Kidney epithelial cell (primary cell): Measurements from ENCODE around the gene ZNF543. TPM values are rescaled to one million over a fixed set of nuclear protein-coding genes. Genes with fewer than 3 reads are reported as not detected.

Experiments
- DNase-seq: peaks from one replicate; pipeline ENCODE4 v3.0.0-alpha.2; 2010; ENCODE audit warnings: low read depth
- H3K27me3 ChIP-seq: 2 replicates; pipeline ENCODE4 v1.6.0; 2011; ENCODE audit warnings: low read length; ENCODE audit not compliant: control insufficient read depth, insufficient read depth
- H3K36me3 ChIP-seq: 2 replicates; pipeline ENCODE4 v1.5.1; 2011; ENCODE audit warnings: low read length; ENCODE audit not compliant: control insufficient read depth, insufficient read depth
- H3K4me3 ChIP-seq: 2 replicates; pipeline ENCODE4 v1.5.1; 2011; ENCODE audit warnings: low read depth, mild to moderate bottlenecking, control low read depth, low read length
- CTCF ChIP-seq: IDR thresholded peaks from 2 replicates; pipeline ENCODE4 v1.5.1; 2011; ENCODE audit warnings: mild to moderate bottlenecking, moderate library complexity, low read length, control low read depth, inconsistent platforms; ENCODE audit not compliant: insufficient read depth, poor library complexity, severe bottlenecking
- total RNA-seq: library from RNA; depleted of rRNA; stranded (reverse); fragments of >200 nt; gene quantifications from 2 replicates; pipeline ENCODE4 v1.2.3, GENCODE V29; 2015

The ZNF543 gene
- total RNA-seq, 1 donor from 2014 or later: 9.8 TPM

GRCh38 chr19:57327993-57328392, 7.7 kb downstream of the ZNF543 start:
- peaks cover 9% of the 10 kb centered on the region for H3K36me3 ChIP-seq
- H3K27me3 ChIP-seq: no peaks in the 10 kb centered on the region
- no peak for DNase-seq
- H3K4me3 ChIP-seq: no peak overlapping the region
- no peak for TF ChIP-seq CTCF

DNA sequence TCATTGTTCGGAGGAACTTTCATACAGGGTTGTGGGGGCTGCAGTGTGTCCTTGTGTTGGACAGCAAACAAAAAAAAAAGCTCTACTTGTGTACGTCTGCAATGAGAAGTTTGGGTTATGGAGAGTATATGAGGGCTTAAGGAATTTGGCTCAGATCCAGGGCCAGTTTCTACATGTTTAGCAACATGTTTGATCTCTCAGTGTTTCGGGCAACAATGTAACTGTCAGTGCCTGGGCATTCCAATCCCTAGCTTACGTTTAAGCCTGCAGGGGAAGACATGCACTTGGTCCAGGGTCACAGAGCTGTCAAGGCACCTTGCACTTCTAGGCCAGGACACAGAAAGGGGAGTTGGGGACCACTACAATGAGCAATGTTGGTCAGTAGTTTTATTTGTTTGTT, 13.9 kb downstream of the ZNF543 start:
- Histone ChIP-seq H3K36me3 (no peaks in the 10 kb centered on the region), H3K4me3 (no peak overlapping the region), H3K27me3 (no peaks in the 10 kb centered on the region)
- no peak for DNase-seq
- TF ChIP-seq CTCF: no peak

DNA sequence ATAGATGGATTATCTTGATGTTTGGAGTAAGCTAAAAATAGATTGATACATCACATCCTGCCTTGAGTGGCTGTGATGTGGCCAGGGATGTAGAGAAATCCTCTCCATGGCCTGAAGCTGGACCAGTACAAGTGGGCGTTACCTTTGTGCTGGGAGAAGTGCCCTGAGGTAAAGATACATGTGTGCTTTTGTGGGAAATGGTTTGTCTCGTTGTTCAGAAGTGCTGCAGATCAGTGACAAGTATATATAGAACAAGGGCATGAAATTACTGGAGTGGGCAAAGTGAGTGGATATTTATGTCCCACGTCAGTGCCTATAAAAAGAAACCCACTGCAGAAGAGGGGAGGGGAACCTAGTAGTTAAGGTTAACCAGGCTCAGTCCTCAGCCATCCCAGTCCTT, 18.6 kb downstream of the ZNF543 start:
- Histone ChIP-seq H3K36me3 (no peaks in the 10 kb centered on the region), H3K27me3 (no peaks in the 10 kb centered on the region), H3K4me3 (no peak overlapping the region)
- no peak for DNase-seq
- TF ChIP-seq CTCF: no peak

DNA sequence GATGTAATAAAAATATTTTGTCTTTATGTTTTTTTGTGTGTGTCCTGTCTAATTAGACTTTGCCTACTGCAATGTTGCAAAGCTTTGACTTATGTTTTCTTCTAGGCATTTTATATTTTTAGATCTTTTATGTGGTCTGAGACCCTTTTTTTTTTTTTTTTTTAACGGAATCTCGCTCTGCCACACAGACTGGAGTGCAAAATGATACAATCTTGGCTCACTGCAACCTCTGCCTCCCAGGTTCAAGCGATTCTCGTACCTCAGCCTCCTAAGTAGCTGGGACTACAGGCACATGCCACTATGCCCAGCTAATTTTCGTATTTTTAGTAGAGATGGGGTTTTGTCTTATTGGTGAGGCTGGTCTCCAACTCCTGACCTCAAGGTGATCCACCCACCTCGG, 22.3 kb downstream of the ZNF543 start:
- TF ChIP-seq CTCF: no peak
- no peak for DNase-seq
- Histone ChIP-seq H3K27me3 (no peaks in the 10 kb centered on the region), H3K36me3 (no peaks in the 10 kb centered on the region), H3K4me3 (no peak overlapping the region)

DNA sequence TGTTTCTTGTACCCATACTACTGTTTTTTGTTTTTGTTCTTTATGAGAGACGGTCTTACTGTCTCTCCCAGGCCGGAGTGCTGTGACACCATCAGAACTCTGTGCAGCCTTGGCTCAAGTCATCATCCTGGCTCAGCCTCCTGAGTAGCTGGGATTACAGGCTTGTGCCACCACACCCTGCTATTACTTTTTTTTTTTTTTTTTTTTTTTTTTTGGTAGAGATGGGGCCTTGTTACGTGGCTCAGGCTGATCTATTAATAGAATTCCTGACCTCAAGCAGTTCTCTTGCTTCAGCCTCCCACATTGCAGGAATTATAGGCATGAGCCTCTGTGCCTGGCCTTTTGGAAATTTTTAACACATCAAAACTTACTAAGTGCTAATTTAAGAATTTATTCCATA, 27.9 kb downstream of the ZNF543 start:
- H3K36me3 ChIP-seq: no peaks in the 10 kb centered on the region
- no peak for TF ChIP-seq CTCF
- no peaks in the 10 kb centered on the region for H3K27me3 ChIP-seq
- no peak overlapping the region for H3K4me3 ChIP-seq
- no peak for DNase-seq

DNA sequence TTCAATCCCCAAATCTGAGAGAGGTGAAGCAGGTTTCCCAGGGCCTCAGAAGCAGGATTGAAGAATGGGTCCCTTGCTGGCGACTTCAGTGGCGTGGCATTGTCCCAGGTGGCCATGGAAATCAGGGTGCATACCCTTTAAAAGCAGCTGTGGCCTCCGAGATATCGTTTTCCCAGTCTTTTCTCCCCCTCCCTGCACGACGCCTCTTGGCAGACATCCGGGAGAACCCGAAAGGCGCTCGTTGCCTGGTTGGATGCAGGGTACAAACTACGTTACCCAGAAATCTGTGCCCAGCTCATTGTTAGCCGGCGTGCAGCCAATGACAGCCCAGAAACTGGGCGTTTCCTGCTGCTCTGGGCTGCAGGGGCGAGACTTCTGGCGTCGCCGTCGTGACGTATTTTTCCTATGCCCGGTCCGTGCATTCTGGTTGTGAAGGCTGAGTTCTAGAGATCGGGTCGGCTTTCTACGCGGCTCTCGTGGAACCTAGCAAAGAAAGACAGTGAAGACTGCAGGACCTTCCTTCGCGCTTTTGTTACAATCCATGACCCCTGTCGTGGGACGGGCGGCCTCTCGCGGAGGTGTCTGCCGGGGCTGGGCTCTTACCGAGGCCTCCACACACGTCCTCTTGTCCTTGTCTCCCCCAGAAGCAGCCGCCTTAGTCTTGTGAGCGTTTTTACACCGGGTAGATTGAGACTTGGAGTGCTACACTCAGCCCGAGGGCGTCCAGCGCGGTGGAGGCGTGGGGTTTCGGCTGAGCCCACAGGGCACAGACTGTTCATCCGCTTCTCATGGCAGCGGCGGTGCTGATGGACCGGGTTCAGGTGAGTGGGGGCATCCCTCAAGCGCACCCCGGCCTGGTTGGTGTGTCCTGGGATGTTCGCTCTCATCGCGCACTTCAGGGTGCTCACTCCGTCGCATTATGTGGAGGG, 30.9 kb downstream of the ZNF543 start, which contains the start of gene ZNF304:
ZNF304 (plus strand) TSS at position 395 of the 929 bp plus-strand sequence; CDS start at position 789, 394 bp downstream.
- no peak for TF ChIP-seq CTCF
- Histone ChIP-seq H3K4me3 (peak within 1 kb of the TSS; percentile 61), H3K27me3 (no peaks in the 10 kb centered on the region), H3K36me3 (peaks cover 2% of the 10 kb centered on the region)
- DNase-seq: peak; percentile 90
